Suprapubic skin (tissue), 4 donors: Measurements from ENCODE around the gene ARSG.

Experiments
- EP300 ChIP-seq: sonication (generic); formaldehyde crosslinking; IDR thresholded peaks from one replicate; pipeline ENCODE4 v1.6.1; 2017; ENCODE audit warnings: antibody characterized with exemption
- POLR2A ChIP-seq, 2 donors: fragments of 450-650 bp; IDR thresholded peaks; one replicate each; pipeline ENCODE4 v1.6.1; 2017; ENCODE audit warnings: antibody characterized with exemption in 2 of 2, mild to moderate bottlenecking in 2 of 2, moderate library complexity in 2 of 2
- POLR2AphosphoS5 ChIP-seq, 3 donors: sonication (generic); formaldehyde crosslinking; IDR thresholded peaks; one replicate each; pipeline ENCODE4 v1.6.1; 2017; ENCODE audit warnings: antibody characterized with exemption in 3 of 3
- TF ChIP-seq, protein P1 (sequence below), 2 donors: fragments of 200-600 bp in 1 of 2; fragments of 450-650 bp in 1 of 2; sonication (generic) in 1 of 2; IDR thresholded peaks; one replicate each; pipeline ENCODE4 v1.5.1; 2016 to 2019; ENCODE audit warnings: antibody characterized with exemption in 2 of 2, mild to moderate bottlenecking in 1 of 2, moderate library complexity in 1 of 2

- TF ChIP-seq POLR2AphosphoS5 (IDR thresholded peaks at IDR 0.05) (no peak), POLR2A (IDR thresholded peaks at IDR 0.05) (no peak), EP300 (no peak)
- TF ChIP-seq, protein P1, sequence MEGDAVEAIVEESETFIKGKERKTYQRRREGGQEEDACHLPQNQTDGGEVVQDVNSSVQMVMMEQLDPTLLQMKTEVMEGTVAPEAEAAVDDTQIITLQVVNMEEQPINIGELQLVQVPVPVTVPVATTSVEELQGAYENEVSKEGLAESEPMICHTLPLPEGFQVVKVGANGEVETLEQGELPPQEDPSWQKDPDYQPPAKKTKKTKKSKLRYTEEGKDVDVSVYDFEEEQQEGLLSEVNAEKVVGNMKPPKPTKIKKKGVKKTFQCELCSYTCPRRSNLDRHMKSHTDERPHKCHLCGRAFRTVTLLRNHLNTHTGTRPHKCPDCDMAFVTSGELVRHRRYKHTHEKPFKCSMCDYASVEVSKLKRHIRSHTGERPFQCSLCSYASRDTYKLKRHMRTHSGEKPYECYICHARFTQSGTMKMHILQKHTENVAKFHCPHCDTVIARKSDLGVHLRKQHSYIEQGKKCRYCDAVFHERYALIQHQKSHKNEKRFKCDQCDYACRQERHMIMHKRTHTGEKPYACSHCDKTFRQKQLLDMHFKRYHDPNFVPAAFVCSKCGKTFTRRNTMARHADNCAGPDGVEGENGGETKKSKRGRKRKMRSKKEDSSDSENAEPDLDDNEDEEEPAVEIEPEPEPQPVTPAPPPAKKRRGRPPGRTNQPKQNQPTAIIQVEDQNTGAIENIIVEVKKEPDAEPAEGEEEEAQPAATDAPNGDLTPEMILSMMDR (IDR thresholded peaks at IDR 0.05), result no peak
These were observed 88.7 kb downstream of the ARSG start for GRCh38 chr17:68379692-68380677.
